ENCODE data around the gene ANKEF1.

Gene ANKEF1

DNA sequence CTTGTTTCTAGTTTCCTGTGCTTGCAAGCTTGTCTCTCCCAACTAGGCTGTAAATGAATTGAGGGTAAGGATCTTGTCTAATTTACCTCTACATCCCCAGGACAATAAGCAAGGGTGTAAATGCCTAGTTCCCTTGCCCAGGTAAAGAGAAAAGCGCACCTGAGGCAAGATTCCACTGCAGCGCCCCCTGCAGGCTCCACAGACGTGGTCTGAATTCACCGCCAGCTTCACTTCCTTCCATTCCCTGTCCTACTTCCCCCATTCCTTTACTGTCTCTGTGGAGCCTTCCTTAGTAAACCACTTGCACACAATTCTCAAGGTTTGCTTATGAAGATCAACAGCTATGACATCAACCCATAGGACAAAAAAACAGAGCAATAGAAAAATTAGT, 42.3 kb downstream of the ANKEF1 start:
- in situ Hi-C loops (cut with MboI; ENCODE audit: low pct_unique_long_range_greater_than_20kb, low sequenced_read_pairs): no loop called here
- DNase-seq: no peak

DNA sequence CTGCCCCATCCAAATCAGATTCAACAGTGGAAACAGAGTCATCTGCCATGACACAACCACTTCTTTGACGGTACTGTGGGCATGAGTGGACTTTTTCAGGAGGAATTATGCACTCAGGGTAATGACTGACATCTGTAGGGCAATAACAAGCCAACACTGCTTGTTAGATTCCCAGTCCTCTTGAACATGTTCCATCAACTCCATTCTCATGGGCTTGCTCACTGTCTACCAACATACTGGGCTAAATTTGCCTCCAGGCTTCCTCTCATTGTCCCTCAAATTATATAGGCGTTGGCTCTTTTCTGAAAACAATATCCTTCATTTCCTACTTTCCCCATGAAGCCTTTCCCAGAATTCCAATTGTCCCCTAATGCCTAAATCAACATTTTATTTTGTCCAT, 43.1 kb downstream of the ANKEF1 start:
- in situ Hi-C loops (cut with MboI; ENCODE audit: low pct_unique_long_range_greater_than_20kb, low sequenced_read_pairs): no loop called here
- DNase-seq: no peak

DNA sequence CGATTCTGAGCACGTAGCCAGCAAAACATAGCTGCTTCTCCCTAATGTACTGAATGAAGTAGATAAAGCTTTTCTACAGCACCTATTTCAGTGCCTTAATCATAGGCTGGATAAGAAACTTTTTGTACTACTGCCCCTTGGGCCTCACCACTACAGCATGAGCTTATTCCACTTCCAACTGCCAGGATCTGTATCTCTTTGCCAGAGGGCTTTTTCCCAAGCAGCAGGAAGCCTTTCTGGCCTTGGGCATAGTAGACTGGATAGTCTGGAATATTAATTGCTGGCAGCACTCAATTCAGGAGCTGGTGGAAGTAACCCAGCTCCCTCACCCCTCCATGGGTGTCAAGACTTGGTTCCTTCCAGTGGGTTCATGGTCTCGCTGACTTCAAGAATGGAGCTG, 43.6 kb downstream of the ANKEF1 start:
- in situ Hi-C loops (cut with MboI; ENCODE audit: low pct_unique_long_range_greater_than_20kb, low sequenced_read_pairs): no loop called here
- DNase-seq: no peak

DNA sequence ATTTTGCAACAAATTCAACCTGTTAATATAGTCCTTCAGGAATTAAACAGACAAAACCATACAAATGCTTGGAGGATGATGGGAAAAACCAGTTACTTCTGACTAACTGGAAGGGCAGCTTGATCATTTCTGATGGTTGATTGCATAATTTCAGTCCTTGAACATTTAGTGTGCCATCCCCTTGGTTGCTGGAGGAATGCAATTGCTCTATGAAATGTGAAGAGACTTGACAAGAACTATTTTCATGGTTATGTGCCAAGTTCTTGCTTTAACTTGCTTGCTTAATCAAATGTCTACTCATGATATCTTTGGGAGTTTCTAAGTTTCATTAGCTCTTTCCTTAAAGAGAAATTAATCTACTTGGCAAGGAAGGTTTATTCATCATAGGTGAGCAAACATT, 45.2 kb downstream of the ANKEF1 start:
- no peak for DNase-seq
- in situ Hi-C loops (cut with MboI; ENCODE audit: low pct_unique_long_range_greater_than_20kb, low sequenced_read_pairs): no loop called here

DNA sequence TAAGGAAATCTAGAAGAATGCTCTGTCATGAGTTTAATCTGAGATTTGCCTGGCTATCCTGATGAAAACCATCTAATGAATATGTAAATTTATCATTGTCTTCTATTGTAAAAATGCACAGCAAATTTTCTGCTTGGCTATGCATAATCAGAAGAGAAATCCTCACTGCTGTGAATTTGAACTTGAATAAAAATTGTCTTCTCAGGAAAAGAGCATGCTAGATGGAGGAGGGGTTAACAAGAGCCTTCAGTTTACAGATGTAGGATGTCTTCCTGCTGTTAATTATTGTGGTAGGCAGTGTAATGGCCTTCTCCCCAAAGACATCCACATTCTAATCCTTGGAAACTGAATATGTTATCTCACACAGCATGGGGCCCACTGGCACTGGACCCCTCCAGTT, 45.8 kb downstream of the ANKEF1 start:
- in situ Hi-C loops (cut with MboI; ENCODE audit: low pct_unique_long_range_greater_than_20kb, low sequenced_read_pairs): no loop called here
- no peak for DNase-seq

DNA sequence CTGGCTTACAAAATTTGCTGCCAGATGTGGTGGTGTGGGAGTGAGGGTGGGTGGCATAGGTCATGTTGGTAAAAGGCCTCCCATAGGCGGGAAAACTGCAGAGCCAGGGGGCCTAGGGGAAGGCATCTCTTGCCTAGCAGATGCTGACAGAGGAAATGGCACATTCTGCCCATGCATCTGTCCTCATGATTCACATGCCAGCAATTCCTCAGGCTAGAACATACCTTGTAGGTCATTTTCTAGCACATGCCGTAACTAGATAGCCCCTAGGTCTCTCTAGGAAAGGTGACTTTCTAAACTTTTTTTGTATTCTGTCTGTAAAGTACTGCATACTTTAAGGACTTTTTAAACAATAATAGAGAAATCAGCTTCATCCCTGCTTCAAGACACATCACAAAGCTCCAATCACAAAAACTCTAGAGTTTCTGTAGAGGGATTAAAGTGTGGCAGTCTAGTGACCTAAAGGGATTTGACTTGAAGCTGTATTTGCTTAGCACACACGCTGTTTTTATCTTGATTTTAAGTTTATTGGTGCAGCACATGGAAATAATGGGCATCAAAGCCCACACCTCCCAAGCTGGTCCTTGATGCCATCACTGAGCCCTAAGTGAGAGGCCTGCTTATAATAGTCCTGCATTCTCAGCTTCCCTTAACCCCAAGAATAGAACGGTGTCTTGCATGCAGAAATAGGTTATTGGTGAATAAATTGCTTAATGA, 55.2 kb downstream of the ANKEF1 start:
- in situ Hi-C loops (cut with MboI; ENCODE audit: low pct_unique_long_range_greater_than_20kb, low sequenced_read_pairs): no loop called here
- DNase-seq: no peak

DNA sequence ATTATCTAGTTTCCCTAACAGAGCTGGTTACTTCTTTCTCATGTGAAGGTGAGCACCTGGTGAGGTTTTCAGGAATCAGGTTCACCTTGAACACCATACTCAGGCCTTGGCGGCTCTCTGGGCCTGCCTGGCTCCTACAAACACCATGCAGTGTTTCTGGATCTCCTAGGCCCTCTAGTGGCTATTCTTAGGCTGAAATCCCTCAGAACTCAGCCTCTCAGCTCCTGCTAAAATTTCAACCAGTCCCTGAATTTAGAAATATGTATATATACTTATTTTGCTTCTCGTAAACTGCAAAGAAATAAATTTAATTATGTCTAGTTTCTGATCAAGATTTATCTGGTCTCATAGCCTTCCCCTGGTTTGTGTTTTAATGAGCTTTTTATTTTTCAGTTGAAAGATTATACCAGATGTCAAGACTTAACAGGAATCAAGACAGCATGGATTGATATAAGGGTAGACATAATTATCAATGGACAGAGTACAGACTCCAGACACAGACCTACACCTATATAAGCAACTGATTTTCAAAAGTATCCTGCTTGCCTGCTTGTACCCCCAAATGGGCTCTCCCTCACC, 55.9 kb downstream of the ANKEF1 start:
- peak; percentile 44 for DNase-seq
- in situ Hi-C loops (cut with MboI; ENCODE audit: low pct_unique_long_range_greater_than_20kb, low sequenced_read_pairs): no loop called here

DNA sequence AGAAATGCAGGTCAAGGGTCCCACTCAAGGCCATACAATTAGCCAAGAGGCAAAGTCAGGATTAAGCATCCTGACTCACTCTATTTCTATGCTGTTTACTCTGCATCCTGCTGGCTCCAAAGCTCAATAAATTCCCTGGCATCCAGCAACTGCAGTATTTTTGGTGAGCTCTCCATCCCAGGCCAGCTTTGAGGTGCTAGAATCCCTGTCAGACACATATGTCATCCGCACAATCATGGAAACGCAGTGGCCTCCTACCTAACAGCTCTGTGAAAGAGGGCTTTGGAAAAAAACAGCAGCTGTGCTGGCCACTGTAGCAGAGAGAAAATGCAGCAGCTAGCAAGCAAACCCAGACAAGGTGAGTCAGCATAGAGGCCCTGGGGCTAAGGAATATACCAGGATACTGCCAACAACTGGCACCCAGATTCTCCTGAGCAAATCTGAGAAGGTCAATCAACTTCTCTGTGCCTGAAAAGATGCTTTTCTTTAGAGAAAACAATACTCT, 58.4 kb downstream of the ANKEF1 start:
- in situ Hi-C loops (cut with MboI; ENCODE audit: low pct_unique_long_range_greater_than_20kb, low sequenced_read_pairs): no loop called here
- DNase-seq: no peak

DNA sequence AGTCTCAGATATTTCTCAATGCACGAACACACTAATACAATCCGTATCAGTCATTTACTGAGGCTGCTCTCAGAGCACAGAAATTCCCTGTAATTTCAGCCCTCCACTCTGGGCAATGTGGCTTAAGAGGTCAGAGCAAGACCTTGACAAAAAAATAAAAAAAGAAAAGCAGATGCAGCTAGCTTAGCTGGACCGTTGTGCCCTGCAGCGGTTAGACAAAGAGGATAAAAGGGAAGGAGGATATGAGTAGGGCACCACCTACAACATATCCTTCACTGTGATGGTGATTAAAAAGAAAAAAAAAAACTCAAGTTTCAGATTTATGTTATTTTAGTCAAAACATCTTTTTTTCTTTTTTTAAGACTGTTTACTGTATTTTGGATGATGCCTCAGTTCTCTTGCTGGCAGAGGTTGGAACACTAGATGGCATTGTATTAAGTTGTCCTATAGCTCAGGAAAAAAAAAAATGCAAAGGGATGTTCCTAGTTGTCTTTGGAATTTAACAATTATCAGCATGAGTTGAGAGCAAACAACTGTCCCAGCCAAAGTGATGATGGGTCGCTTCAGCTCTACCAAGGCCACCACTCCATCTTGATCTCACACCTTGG, 59.9 kb downstream of the ANKEF1 start:
- DNase-seq: no peak
- in situ Hi-C loops (cut with MboI; ENCODE audit: low pct_unique_long_range_greater_than_20kb, low sequenced_read_pairs): no loop called here

DNA sequence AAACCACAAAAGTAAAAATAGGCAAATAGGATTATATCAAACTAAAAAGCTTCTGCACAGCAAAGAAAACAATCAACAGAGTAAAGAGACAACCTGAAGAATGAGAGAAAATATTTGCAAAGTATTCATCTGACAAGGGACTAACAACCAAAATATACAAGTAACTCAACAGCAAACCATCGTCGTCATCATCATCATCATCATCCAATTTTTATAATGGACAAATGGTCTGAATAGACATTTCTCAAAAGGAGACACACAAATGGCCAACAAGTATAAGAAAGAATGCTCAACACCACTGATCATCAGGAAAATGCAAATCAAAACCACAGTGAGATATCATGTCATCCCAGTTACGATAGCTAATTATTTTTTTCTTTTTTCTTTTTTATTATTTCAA, 62.0 kb downstream of the ANKEF1 start:
- in situ Hi-C loops (cut with MboI; ENCODE audit: low pct_unique_long_range_greater_than_20kb, low sequenced_read_pairs): no loop called here
- no peak for DNase-seq

DNA sequence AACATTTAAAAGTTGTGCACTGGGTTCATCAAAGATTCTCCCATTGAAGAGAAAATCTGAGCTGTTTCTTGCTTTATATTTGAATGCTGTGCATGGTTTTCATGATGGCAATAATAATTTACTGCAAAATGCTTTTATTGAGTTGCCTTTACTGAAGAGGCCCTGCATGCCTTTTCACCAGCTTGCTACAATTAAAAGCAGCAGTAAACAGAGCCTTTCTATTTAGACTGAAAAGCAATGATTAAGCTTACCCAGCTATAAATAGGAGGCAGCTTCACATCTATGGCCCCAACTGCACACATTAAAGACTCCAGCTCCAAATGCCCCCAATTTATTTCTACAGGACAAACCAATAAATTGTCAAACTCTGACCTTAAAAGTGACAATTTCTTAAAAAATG, 70.3 kb downstream of the ANKEF1 start:
- in situ Hi-C loops (cut with MboI; ENCODE audit: low pct_unique_long_range_greater_than_20kb, low sequenced_read_pairs): no loop called here

More for the DNA sequence above, 70.3 kb downstream of the ANKEF1 start:
- DNase-seq: no peak

Measured in KBM-7 (cell line).